Lower lobe of right lung (tissue), 2 donors: ENCODE data around the gene SIRT4. TPM values are rescaled to one million over a fixed set of nuclear protein-coding genes. Genes with fewer than 3 reads are reported as not detected.

Experiments
- ATAC-seq, 2 donors: fragments of 200-7000 bp; cut with Tn5 transposase; one replicate each; pipeline ENCODE4 v1.9.1; 2020 to 2022; ENCODE audit warnings: mild to moderate bottlenecking in 2 of 2, moderate library complexity in 2 of 2
- DNase-seq: peaks from one replicate; pipeline ENCODE4 v3.0.0-alpha.2; 2020
- H3K27ac ChIP-seq: fragments of 200-600 bp; one replicate; pipeline ENCODE4 v1.8.0; 2022
- H3K27me3 ChIP-seq: fragments of 200-600 bp; one replicate; pipeline ENCODE4 v1.8.0; 2022; ENCODE audit warnings: low read depth
- H3K36me3 ChIP-seq: fragments of 200-600 bp; one replicate; pipeline ENCODE4 v1.8.0; 2022; ENCODE audit warnings: mild to moderate bottlenecking
- H3K4me1 ChIP-seq: fragments of 200-600 bp; one replicate; pipeline ENCODE4 v1.8.0; 2022
- H3K4me3 ChIP-seq: fragments of 200-600 bp; one replicate; pipeline ENCODE4 v1.8.0; 2022; ENCODE audit warnings: mild to moderate bottlenecking
- H3K9me3 ChIP-seq: fragments of 200-600 bp; one replicate; pipeline ENCODE4 v1.8.0; 2022
- CTCF ChIP-seq: fragments of 200-600 bp; IDR thresholded peaks from one replicate; pipeline ENCODE4 v1.8.0; 2022; ENCODE audit warnings: antibody characterized with exemption, mild to moderate bottlenecking
- intact Hi-C: fragments of 100-400 bp; cut with DNase I; formaldehyde crosslinking; loops from one replicate; pipeline ENCODE4 v1.11.0; 2022
- total RNA-seq: library from RNA; stranded (reverse); fragmentation: NEBNext Ultra II Directional; extraction: Animal tissue kit (Norgen Biotek cat#: 25700); gene quantifications from one replicate; pipeline ENCODE4 v1.2.1, GENCODE V29; 2021
- donor health status: DM: no; HTN: yes; CAD: no; lungs with severe emphysema.

Gene SIRT4
- total RNA-seq, 1 donor from 2014 or later = 2.1 TPM

- Histone ChIP-seq H3K27me3 (peaks cover 26% of the 10 kb centered on the region), H3K36me3 (no peaks in the 10 kb centered on the region), H3K4me3 (no peak overlapping the region), H3K9me3 (no peaks in the 10 kb centered on the region), H3K27ac (no peak overlapping the region), H3K4me1 (peaks cover 5% of the 10 kb centered on the region)
- no peak for ATAC-seq
- intact Hi-C loops = no loop called here
- no peak for TF ChIP-seq CTCF
- no peak for DNase-seq
Measured at GRCh38 chr12:120359128-120359527, 57.0 kb downstream of the SIRT4 start.

- Histone ChIP-seq H3K27ac (no peak overlapping the region), H3K4me3 (peak overlapping the region; percentile 25), H3K27me3 (peaks cover 31% of the 10 kb centered on the region), H3K36me3 (no peaks in the 10 kb centered on the region), H3K4me1 (peaks cover 2% of the 10 kb centered on the region), H3K9me3 (no peaks in the 10 kb centered on the region)
- intact Hi-C loops = no loop called here
- ATAC-seq = peak in 1 of 2 donors; percentile 23
- TF ChIP-seq CTCF = no peak
- DNase-seq = no peak
Measured at GRCh38 chr12:120361506-120362208, 59.5 kb downstream of the SIRT4 start.

Other genes starting within 250 kb of the SIRT4 start
- gene RAB35, start 185.6 kb upstream of the SIRT4 start, total RNA-seq = 48.2 TPM
- gene GCN1, start 107.6 kb upstream of the SIRT4 start, total RNA-seq = 73.6 TPM
- 1,285 TPM for gene RPLP0, start 101.2 kb upstream of the SIRT4 start, total RNA-seq
- gene PXN, start 36.6 kb upstream of the SIRT4 start, total RNA-seq = 105 TPM
- 15,469 TPM for gene RNU4-2, start 10.4 kb upstream of the SIRT4 start, total RNA-seq
- 2,881 TPM for gene RNU4-1, start 9.1 kb upstream of the SIRT4 start, total RNA-seq
- gene PLA2G1B, start 25.5 kb downstream of the SIRT4 start, total RNA-seq = 42.2 TPM
- 0.44 TPM for gene MSI1, start 66.8 kb downstream of the SIRT4 start, total RNA-seq
- 263 TPM for gene COX6A1, start 135.8 kb downstream of the SIRT4 start, total RNA-seq
- 20.4 TPM for gene TRIAP1, start 144.1 kb downstream of the SIRT4 start, total RNA-seq
- gene GATC, start 144.1 kb downstream of the SIRT4 start, total RNA-seq = 31.7 TPM
- 115 TPM for gene SRSF9, start 167.4 kb downstream of the SIRT4 start, total RNA-seq
- 285 TPM for gene DYNLL1, start 193.8 kb downstream of the SIRT4 start, total RNA-seq
- 24.1 TPM for gene COQ5, start 226.8 kb downstream of the SIRT4 start, total RNA-seq
- gene RNF10, start 232.0 kb downstream of the SIRT4 start, total RNA-seq = 175 TPM